ENCODE data around the gene LHX8. TPM values are rescaled to one million over a fixed set of nuclear protein-coding genes. Genes with fewer than 3 reads are reported as not detected.
"Not testable (repeated sequence)": the region's sequence is repeated elsewhere in the genome, so short reads cannot be mapped to it uniquely, and the experiment has no call there.

LHX8 gene
- total RNA-seq, 1 donor from 2014 or later, result not detected

- intact Hi-C loops (cut with micrococcal nuclease), result loop anchor here (10.0 kb wide), 1 partner anchor 482 kb away; the partner anchor contains the start of gene SLC44A5
Observed at GRCh38 chr1:75132242-75132811, 1.9 kb upstream of the LHX8 start.

GRCh38 chr1:75132812-75133619, 1.2 kb upstream of the LHX8 start:
- intact Hi-C loops (cut with micrococcal nuclease), result loop anchor here (10.0 kb wide), 1 partner anchor 482 kb away; the partner anchor contains the start of gene SLC44A5

- intact Hi-C loops (cut with micrococcal nuclease), result loop anchor here (10.0 kb wide), 1 partner anchor 480 kb away; the partner anchor contains the start of gene SLC44A5
Observed at GRCh38 chr1:75134647-75135572, 722 bp downstream of the LHX8 start.

- intact Hi-C loops (cut with micrococcal nuclease), result loop anchor here (10.0 kb wide), 1 partner anchor 479 kb away; the partner anchor contains the start of gene SLC44A5
Observed at GRCh38 chr1:75135573-75136194, 1.5 kb downstream of the LHX8 start.

- intact Hi-C loops (cut with micrococcal nuclease), result loop anchor here (10.0 kb wide), 1 partner anchor 478 kb away; the partner anchor contains the start of gene SLC44A5
Observed at GRCh38 chr1:75136195-75136815, 2.1 kb downstream of the LHX8 start.

GRCh38 chr1:75136921-75137641, 2.9 kb downstream of the LHX8 start:
- intact Hi-C loops (cut with micrococcal nuclease), result loop anchor here (10.0 kb wide), 1 partner anchor 478 kb away; the partner anchor contains the start of gene SLC44A5

GRCh38 chr1:75152092-75152491, 17.9 kb downstream of the LHX8 start:
- intact Hi-C loops (cut with micrococcal nuclease), result no loop called here

GRCh38 chr1:75159154-75159553, 25.0 kb downstream of the LHX8 start:
- intact Hi-C loops (cut with micrococcal nuclease), result no loop called here

- intact Hi-C loops (cut with micrococcal nuclease), result no loop called here
Observed at GRCh38 chr1:75165264-75165663, 31.1 kb downstream of the LHX8 start.

- intact Hi-C loops (cut with micrococcal nuclease), result no loop called here
Observed at GRCh38 chr1:75166821-75167220, 32.6 kb downstream of the LHX8 start.

GRCh38 chr1:75170011-75170410, 35.8 kb downstream of the LHX8 start:
- intact Hi-C loops (cut with micrococcal nuclease), result no loop called here

GRCh38 chr1:75170981-75171380, 36.8 kb downstream of the LHX8 start:
- intact Hi-C loops (cut with micrococcal nuclease), result no loop called here

- intact Hi-C loops (cut with micrococcal nuclease), result no loop called here
Observed at GRCh38 chr1:75171876-75172275, 37.7 kb downstream of the LHX8 start.

GRCh38 chr1:75172556-75172955, 38.4 kb downstream of the LHX8 start:
- intact Hi-C loops (cut with micrococcal nuclease), result no loop called here

- intact Hi-C loops (cut with micrococcal nuclease), result no loop called here
Observed at GRCh38 chr1:75174031-75174760, 40.0 kb downstream of the LHX8 start.

GRCh38 chr1:75181214-75181955, 47.2 kb downstream of the LHX8 start:
- intact Hi-C loops (cut with micrococcal nuclease), result not testable (repeated sequence)

- intact Hi-C loops (cut with micrococcal nuclease), result no loop called here
Observed at GRCh38 chr1:75188892-75189291, 54.7 kb downstream of the LHX8 start.

GRCh38 chr1:75198163-75198562, 64.0 kb downstream of the LHX8 start:
- intact Hi-C loops (cut with micrococcal nuclease), result no loop called here

Measured in T-helper 2 cell treated with Interferon-gamma antibody and Interleukin-4, amounts not matched to agents 100 ng/mL and 5 ng/mL, for 36 hours (primary cell).